IMR-90 (cell line): Measurements from ENCODE around the gene SCAMP1. TPM values are rescaled to one million over a fixed set of nuclear protein-coding genes. Genes with fewer than 3 reads are reported as not detected.

ENCODE experiments used
- ATAC-seq: fragments of 200-7000 bp; cut with Tn5 transposase; 2 replicates; pipeline ENCODE4 v1.9.1; 2020; ENCODE audit warnings: low read depth, mild to moderate bottlenecking, moderate library complexity
- BruUV-seq: library from RNA; stranded (reverse); fragments of 400-500 nt; replicated peaks from 2 replicates; lab custom pipeline; 2021; lab: Mats Ljungman, UMichigan
- CTCF ChIA-PET: fragments of 300-600 bp; formaldehyde crosslinking; extraction: SDS; loops from one replicate; lab custom pipeline; 2021; ENCODE audit warnings: antibody characterized with exemption; lab: Yijun Ruan, JAX
- POLR2A ChIA-PET: fragments of 300-600 bp; sonication (Branson Sonifier 250); formaldehyde crosslinking; loops from one replicate; lab custom pipeline; 2022; ENCODE audit warnings: antibody characterized with exemption; ENCODE audit not compliant: unreplicated experiment; lab: Charles Lee
- DNase-seq: peaks from one replicate; pipeline ENCODE4 v3.0.0; 2013
- H2AFZ ChIP-seq: replicated peaks from 2 replicates; pipeline ENCODE3; 2013; ENCODE audit warnings: low read length, mild to moderate bottlenecking; ENCODE audit not compliant: poor library complexity
- H2AK5ac ChIP-seq: 2 replicates; pipeline ENCODE4 v1.6.1; 2013; ENCODE audit warnings: low read depth, low read length, inconsistent platforms
- H2AK9ac ChIP-seq: replicated peaks from 2 replicates; pipeline ENCODE3; 2013; ENCODE audit warnings: mild to moderate bottlenecking, low read depth, low read length, moderate library complexity; ENCODE audit not compliant: poor library complexity
- H2BK120ac ChIP-seq: 2 replicates; pipeline ENCODE4 v1.6.1; 2013; ENCODE audit warnings: low read depth, low read length, inconsistent platforms
- H2BK15ac ChIP-seq: 3 replicates; pipeline ENCODE4 v1.6.1; 2013; ENCODE audit warnings: low read depth, low read length, inconsistent platforms
- H2BK20ac ChIP-seq: 2 replicates; pipeline ENCODE4 v1.6.1; 2013; ENCODE audit warnings: low read depth, mild to moderate bottlenecking, inconsistent platforms, low read length, moderate library complexity
- H2BK5ac ChIP-seq: 2 replicates; pipeline ENCODE4 v1.6.1; 2013; ENCODE audit warnings: mild to moderate bottlenecking, low read depth, low read length, inconsistent platforms; ENCODE audit not compliant: poor library complexity, severe bottlenecking
- H3K14ac ChIP-seq: replicated peaks from 2 replicates; pipeline ENCODE4 v1.6.1; 2013; ENCODE audit warnings: low read depth, low read length, inconsistent platforms
- H3K18ac ChIP-seq: 2 replicates; pipeline ENCODE4 v1.6.1; 2013; ENCODE audit warnings: low read depth, low read length, control low read depth
- H3K23ac ChIP-seq: 2 replicates; pipeline ENCODE4 v1.6.1; 2013; ENCODE audit warnings: low read depth, low read length, inconsistent platforms
- H3K27ac ChIP-seq: 2 replicates; pipeline ENCODE4 v1.5.1; 2013; ENCODE audit warnings: mild to moderate bottlenecking, control low read depth, low read length; ENCODE audit not compliant: insufficient read depth
- H3K27me3 ChIP-seq: 2 replicates; pipeline ENCODE4 v1.6.1; 2013; ENCODE audit warnings: low read length; ENCODE audit not compliant: control insufficient read depth, insufficient read depth
- H3K36me3 ChIP-seq: 2 replicates; pipeline ENCODE4 v1.6.1; 2013; ENCODE audit warnings: low read length, mixed read lengths; ENCODE audit not compliant: control insufficient read depth, insufficient read depth
- H3K4ac ChIP-seq: 2 replicates; pipeline ENCODE4 v1.6.1; 2013; ENCODE audit warnings: low read depth, low read length, inconsistent platforms
- H3K4me1 ChIP-seq: 2 replicates; pipeline ENCODE4 v1.6.1; 2013; ENCODE audit warnings: low read length, mixed read lengths; ENCODE audit not compliant: control insufficient read depth, insufficient read depth
- H3K4me2 ChIP-seq: 2 replicates; pipeline ENCODE4 v1.6.1; 2013; ENCODE audit warnings: low read depth, mild to moderate bottlenecking, control low read depth, low read length, moderate library complexity
- H3K4me3 ChIP-seq: 2 replicates; pipeline ENCODE4 v1.5.1; 2013; ENCODE audit warnings: low read depth, mild to moderate bottlenecking, control low read depth, low read length, moderate library complexity; ENCODE audit not compliant: insufficient read depth
- H3K56ac ChIP-seq: 2 replicates; pipeline ENCODE4 v1.6.1; 2013; ENCODE audit warnings: low read length, inconsistent platforms; ENCODE audit not compliant: insufficient read depth; ENCODE audit errors: extremely low read depth
- H3K79me1 ChIP-seq, 2 experiments: 2 replicates each; pipeline ENCODE4 v1.6.1; 2013; ENCODE audit warnings: low read length in 2 of 2, inconsistent platforms in 1 of 2, low read depth in 1 of 2
- H3K9ac ChIP-seq: 2 replicates; pipeline ENCODE4 v1.6.1; 2013; ENCODE audit warnings: low read depth, low read length, control low read depth
- H3K9me1 ChIP-seq: 2 replicates; pipeline ENCODE4 v1.6.1; 2013; ENCODE audit warnings: low read length, inconsistent platforms; ENCODE audit not compliant: insufficient read depth
- H3K9me3 ChIP-seq: 2 replicates; pipeline ENCODE4 v1.6.1; 2013; ENCODE audit warnings: low read length; ENCODE audit not compliant: control insufficient read depth, insufficient read depth
- H4K20me1 ChIP-seq: 2 replicates; pipeline ENCODE4 v1.6.1; 2013; ENCODE audit warnings: low read length, inconsistent platforms; ENCODE audit not compliant: insufficient read depth
- H4K5ac ChIP-seq: 2 replicates; pipeline ENCODE4 v1.6.1; 2013; ENCODE audit warnings: mild to moderate bottlenecking, low read depth, low read length, control low read depth
- H4K8ac ChIP-seq, 2 experiments: 2 replicates each; pipeline ENCODE4 v1.6.1; 2013; ENCODE audit warnings: low read depth in 2 of 2, low read length in 2 of 2, control low read depth in 1 of 2, inconsistent platforms in 1 of 2
- H4K91ac ChIP-seq: 2 replicates; pipeline ENCODE4 v1.6.1; 2013; ENCODE audit warnings: low read depth, low read length, inconsistent platforms; ENCODE audit not compliant: insufficient read depth
- BHLHE40 ChIP-seq: fragments of 150-350 bp; IDR thresholded peaks from 2 replicates; pipeline ENCODE4 v1.6.1; 2016; ENCODE audit warnings: mild to moderate bottlenecking, low read depth, low read length
- MAFK ChIP-seq: IDR thresholded peaks from 2 replicates; pipeline ENCODE4 v1.6.1; 2012; ENCODE audit warnings: low read depth, low read length, improper control_type of control experiment
- MAZ ChIP-seq: IDR thresholded peaks from 2 replicates; pipeline ENCODE4 v1.6.1; 2012; ENCODE audit warnings: low read depth, mild to moderate bottlenecking, low read length, improper control_type of control experiment, moderate library complexity, borderline replicate concordance
- MXI1 ChIP-seq: IDR thresholded peaks from 2 replicates; pipeline ENCODE4 v1.6.1; 2012; ENCODE audit warnings: low read depth, mild to moderate bottlenecking, low read length, moderate library complexity, borderline replicate concordance
- NFE2L2 ChIP-seq: fragments of 150-350 bp; IDR thresholded peaks from 2 replicates; pipeline ENCODE4 v1.6.1; 2016; ENCODE audit warnings: low read depth, mild to moderate bottlenecking, low read length
- POLR2A ChIP-seq: IDR thresholded peaks from 2 replicates; pipeline ENCODE4 v1.6.1; 2012; ENCODE audit warnings: mild to moderate bottlenecking, low read depth, low read length
- RCOR1 ChIP-seq: IDR thresholded peaks from 2 replicates; pipeline ENCODE4 v1.6.1; 2012; ENCODE audit warnings: mild to moderate bottlenecking, low read length, improper control_type of control experiment; ENCODE audit not compliant: insufficient replicate concordance
- RFX5 ChIP-seq: IDR thresholded peaks from 2 replicates; pipeline ENCODE4 v1.8.0; 2012; ENCODE audit warnings: low read depth, mild to moderate bottlenecking, low read length, moderate library complexity
- SMC3 ChIP-seq: fragments of 150-350 bp; IDR thresholded peaks from 2 replicates; pipeline ENCODE4 v1.6.1; 2016; ENCODE audit warnings: low read depth, mild to moderate bottlenecking, antibody characterized with exemption, low read length, moderate library complexity
- dilution Hi-C: fragments of 300-500 bp; cut with HindIII; formaldehyde crosslinking; loops from one replicate; pipeline ENCODE4 v1.14.3; 2018; ENCODE audit warnings: low sequenced_read_pairs; ENCODE audit not compliant: unreplicated experiment
- in situ Hi-C: fragments of 300-500 bp; cut with MboI; formaldehyde crosslinking; loops from 3 replicates; pipeline ENCODE4 v1.14.3; 2019; ENCODE audit warnings: low sequenced_read_pairs, inconsistent platforms, mixed read lengths
- intact Hi-C: fragments of 100-400 bp; cut with micrococcal nuclease; formaldehyde crosslinking; loops from 2 replicates; pipeline ENCODE4 v1.10.0; 2022
- polyA plus RNA-seq, 3 experiments: library from polyadenylated mRNA; depleted of rRNA; stranded (reverse); fragments of >200 nt; gene quantifications; 2 replicates each; pipeline ENCODE4 v1.2.3, GENCODE V29; 2012; ENCODE audit warnings: low replicate concordance in 1 of 3
- total RNA-seq: library from RNA; depleted of rRNA; stranded (reverse); fragments of >200 nt; gene quantifications from 2 replicates; pipeline ENCODE4 v1.2.3, GENCODE V29; 2012
- TF ChIP-seq, protein P1 (sequence below): conservative IDR thresholded peaks from 2 replicates; pipeline ENCODE4 v1.5.1; 2012; ENCODE audit warnings: mild to moderate bottlenecking, low read depth, low read length, improper control_type of control experiment
- TF ChIP-seq, protein P2 (sequence below): fragments of 150-350 bp; IDR thresholded peaks from 2 replicates; pipeline ENCODE4 v1.6.1; 2016; ENCODE audit warnings: low read depth, mild to moderate bottlenecking, low read length, moderate library complexity, borderline replicate concordance

Gene SCAMP1
- total and polyA plus RNA-seq, 2 of the 4 experiments (the other 2 are of a cell fraction): 13.5 to 114 TPM

DNA sequence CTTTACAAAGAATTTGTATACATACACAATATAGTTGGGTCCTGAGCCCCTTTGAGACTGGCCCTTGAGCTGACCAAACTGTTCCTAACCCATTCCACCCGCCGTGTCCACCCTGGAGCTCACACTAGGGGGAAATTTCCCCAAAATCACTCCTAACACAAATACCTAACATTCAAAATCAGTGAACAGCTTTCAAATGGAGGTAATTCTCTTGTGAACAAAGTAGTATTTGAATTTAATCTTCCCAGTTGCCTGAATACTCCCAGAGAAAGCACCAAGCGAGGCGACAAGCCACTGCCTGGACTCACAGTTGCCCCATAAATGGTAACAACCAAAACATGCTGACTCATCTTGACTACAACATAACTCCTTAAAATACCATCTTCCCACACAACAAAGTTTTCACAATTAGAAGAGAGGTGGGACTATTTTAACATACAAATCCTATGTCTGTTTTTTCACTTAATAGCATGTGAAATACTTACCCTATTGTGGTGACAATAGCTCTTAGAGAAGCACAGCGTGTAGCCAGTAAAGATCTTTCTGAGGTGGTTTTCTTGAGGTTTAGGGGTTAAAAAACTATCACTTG is 31.7 kb upstream of the SCAMP1 start (continued):
- no peak for TF ChIP-seq BHLHE40

DNA sequence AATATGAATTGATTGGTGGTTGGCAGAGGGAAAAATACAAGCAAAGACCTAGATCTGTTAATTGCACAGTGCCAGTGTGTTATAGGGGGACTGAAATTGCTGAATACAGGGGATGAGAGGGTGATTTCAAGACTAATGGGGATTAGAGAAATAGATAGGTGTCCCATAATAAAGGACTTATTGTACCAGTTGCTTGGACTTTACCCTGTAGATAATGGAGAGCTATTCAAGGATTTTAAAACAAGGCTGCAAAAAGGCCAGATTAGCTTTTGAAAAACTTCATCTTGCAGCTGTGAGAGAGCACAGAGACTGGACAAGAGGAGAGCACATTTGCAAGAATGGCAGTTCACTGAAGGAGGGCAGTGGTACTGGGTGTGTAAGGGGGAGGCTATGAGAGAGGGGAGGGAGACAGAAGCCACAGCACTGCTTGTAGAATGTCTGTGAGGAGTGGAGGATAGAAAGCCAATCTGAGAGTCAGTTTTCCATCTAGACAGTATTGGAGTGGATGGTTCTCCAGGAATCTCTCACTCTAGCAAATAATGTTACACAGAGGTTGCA is 28.8 kb upstream of the SCAMP1 start:
- ATAC-seq (no peak), DNase-seq (no peak)
- Histone ChIP-seq H2AK5ac (no peak overlapping the region), H3K4me3 (no peak overlapping the region), H3K36me3 (no peaks in the 10 kb centered on the region), H4K5ac (no peak overlapping the region), H2BK20ac (no peak overlapping the region), H3K56ac (no peak overlapping the region), H3K18ac (no peak overlapping the region), H4K8ac (no peak overlapping the region), H2BK5ac (no peak overlapping the region), H3K4me1 (peaks cover 2% of the 10 kb centered on the region; the same call in 1 of the 2 replicates), H2BK120ac (no peak overlapping the region), H3K14ac (no peak overlapping the region), H3K23ac (no peak overlapping the region), H2AFZ (no peak overlapping the region), H2AK9ac (no peak overlapping the region), H3K9me3 (no peaks in the 10 kb centered on the region), H3K9me1 (0 out of 2 replicates have a peak, but pooled peaks cover 2% of the 10 kb centered on the region), H4K91ac (no peak overlapping the region), H3K27me3 (no peaks in the 10 kb centered on the region), H3K9ac (no peak overlapping the region), H4K20me1 (no peaks in the 10 kb centered on the region), H3K4me2 (no peak overlapping the region), H3K79me1 (no peaks in the 10 kb centered on the region), H2BK15ac (no peak overlapping the region), H3K27ac (no peak overlapping the region), H3K4ac (no peak overlapping the region)
- ChIA-PET CTCF (interaction anchor here (1.6 kb wide), 1 partner anchor 11 kb away, joined by 6 read pairs; no protein-coding TSS in a partner anchor), POLR2A (no interaction called here)
- intact Hi-C loops: no loop called here
- BruUV-seq: no TSS peak
- in situ Hi-C loops: no loop called here
- TF ChIP-seq MAFK: no peak
- TF ChIP-seq, protein P1, sequence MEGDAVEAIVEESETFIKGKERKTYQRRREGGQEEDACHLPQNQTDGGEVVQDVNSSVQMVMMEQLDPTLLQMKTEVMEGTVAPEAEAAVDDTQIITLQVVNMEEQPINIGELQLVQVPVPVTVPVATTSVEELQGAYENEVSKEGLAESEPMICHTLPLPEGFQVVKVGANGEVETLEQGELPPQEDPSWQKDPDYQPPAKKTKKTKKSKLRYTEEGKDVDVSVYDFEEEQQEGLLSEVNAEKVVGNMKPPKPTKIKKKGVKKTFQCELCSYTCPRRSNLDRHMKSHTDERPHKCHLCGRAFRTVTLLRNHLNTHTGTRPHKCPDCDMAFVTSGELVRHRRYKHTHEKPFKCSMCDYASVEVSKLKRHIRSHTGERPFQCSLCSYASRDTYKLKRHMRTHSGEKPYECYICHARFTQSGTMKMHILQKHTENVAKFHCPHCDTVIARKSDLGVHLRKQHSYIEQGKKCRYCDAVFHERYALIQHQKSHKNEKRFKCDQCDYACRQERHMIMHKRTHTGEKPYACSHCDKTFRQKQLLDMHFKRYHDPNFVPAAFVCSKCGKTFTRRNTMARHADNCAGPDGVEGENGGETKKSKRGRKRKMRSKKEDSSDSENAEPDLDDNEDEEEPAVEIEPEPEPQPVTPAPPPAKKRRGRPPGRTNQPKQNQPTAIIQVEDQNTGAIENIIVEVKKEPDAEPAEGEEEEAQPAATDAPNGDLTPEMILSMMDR: no peak
- no peak for TF ChIP-seq RFX5
- no peak for TF ChIP-seq NFE2L2
- no peak for TF ChIP-seq MXI1
- no peak for TF ChIP-seq POLR2A
- no peak for TF ChIP-seq SMC3
- TF ChIP-seq BHLHE40: no peak
- TF ChIP-seq RCOR1: no peak
- no peak for TF ChIP-seq MAZ
- TF ChIP-seq, protein P2, sequence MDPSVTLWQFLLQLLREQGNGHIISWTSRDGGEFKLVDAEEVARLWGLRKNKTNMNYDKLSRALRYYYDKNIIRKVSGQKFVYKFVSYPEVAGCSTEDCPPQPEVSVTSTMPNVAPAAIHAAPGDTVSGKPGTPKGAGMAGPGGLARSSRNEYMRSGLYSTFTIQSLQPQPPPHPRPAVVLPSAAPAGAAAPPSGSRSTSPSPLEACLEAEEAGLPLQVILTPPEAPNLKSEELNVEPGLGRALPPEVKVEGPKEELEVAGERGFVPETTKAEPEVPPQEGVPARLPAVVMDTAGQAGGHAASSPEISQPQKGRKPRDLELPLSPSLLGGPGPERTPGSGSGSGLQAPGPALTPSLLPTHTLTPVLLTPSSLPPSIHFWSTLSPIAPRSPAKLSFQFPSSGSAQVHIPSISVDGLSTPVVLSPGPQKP: no peak
- dilution Hi-C loops: no loop called here
